Fibroblast of skin of right biceps (primary cell): ENCODE results near the gene NR2F6.

Experiments
- DNase-seq: peaks from one replicate; pipeline ENCODE4 v3.0.0-alpha.2; 2013

Gene NR2F6

GRCh38 chr19:17237747-17238706 lies 7.7 kb downstream of the NR2F6 start:
- no peak for DNase-seq

GRCh38 chr19:17236811-17237543 lies 8.7 kb downstream of the NR2F6 start:
- no peak for DNase-seq

GRCh38 chr19:17235971-17236777 lies 9.5 kb downstream of the NR2F6 start:
- peak; percentile 62 for DNase-seq

- DNase-seq, result peak; percentile 69
Observed at GRCh38 chr19:17235300-17235970, 10.3 kb downstream of the NR2F6 start.

- DNase-seq, result peak; percentile 49
Observed at GRCh38 chr19:17234911-17235299, 10.8 kb downstream of the NR2F6 start.

GRCh38 chr19:17232258-17232657 lies 13.5 kb downstream of the NR2F6 start:
- DNase-seq, result no peak

GRCh38 chr19:17229890-17230289 lies 15.8 kb downstream of the NR2F6 start:
- DNase-seq, result no peak

- DNase-seq, result no peak
Observed at GRCh38 chr19:17227798-17228367, 17.8 kb downstream of the NR2F6 start.

- DNase-seq, result peak; percentile 97
Observed at GRCh38 chr19:17226002-17226933, 19.5 kb downstream of the NR2F6 start, which contains the start of gene OCEL1. Gene OCEL1 (plus strand): TSS chr19:17226226. CDS start chr19:17226248, 22 bp downstream.

GRCh38 chr19:17225053-17225452 lies 20.7 kb downstream of the NR2F6 start:
- no peak for DNase-seq

GRCh38 chr19:17220207-17220758 lies 25.4 kb downstream of the NR2F6 start:
- peak; percentile 69 for DNase-seq

GRCh38 chr19:17219286-17219685 lies 26.4 kb downstream of the NR2F6 start:
- DNase-seq, result no peak

- no peak for DNase-seq
Observed at GRCh38 chr19:17216058-17216670, 29.6 kb downstream of the NR2F6 start.

- DNase-seq, result peak; percentile 91
Observed at GRCh38 chr19:17215127-17215971, 30.4 kb downstream of the NR2F6 start, which contains the start of gene USE1. Gene USE1 (plus strand): TSS chr19:17215357. CDS start chr19:17215406, 49 bp downstream.

- peak; percentile 11 for DNase-seq
Observed at GRCh38 chr19:17214508-17215126, 31.1 kb downstream of the NR2F6 start.

GRCh38 chr19:17213334-17213733 lies 32.4 kb downstream of the NR2F6 start:
- no peak for DNase-seq

GRCh38 chr19:17211547-17212446 lies 33.9 kb downstream of the NR2F6 start:
- DNase-seq, result no peak
